ENCODE results near the gene SMARCA5.

- TF ChIP-seq POLR2A (IDR thresholded peaks at IDR 0.05; ENCODE audit: low read depth, low read length) (no peak), POLR2AphosphoS5 (IDR thresholded peaks at IDR 0.05; ENCODE audit: low read depth, low read length) (no peak)
These were observed 42.2 kb downstream of the SMARCA5 start for GRCh38 chr4:143555676-143556075.

All from GM12892 (cell line).